ENCODE data around the gene TRIM63. TPM values are rescaled to one million over a fixed set of nuclear protein-coding genes. Genes with fewer than 3 reads are reported as not detected.

The TRIM63 gene
- polyA plus RNA-seq, 1 of the 3 experiments (the other 2 are of a cell fraction), result not detected

- H3K4me2 ChIP-seq, result no peak overlapping the region
- no peaks in the 10 kb centered on the region for H4K20me1 ChIP-seq (ENCODE audit: insufficient read depth)
- no peaks in the 10 kb centered on the region for H3K36me3 ChIP-seq (replicated peaks in 1 of 2; ENCODE audit: control insufficient read depth in 1 of 2, insufficient read depth in 2 of 2, low read length in 1 of 2)
- TF ChIP-seq GABPA (IDR thresholded peaks at IDR 0.05; ENCODE audit: low read depth), result no peak
- no peak for TF ChIP-seq POLR2AphosphoS5 (IDR thresholded peaks at IDR 0.05; ENCODE audit: low read depth, low read length)
- TF ChIP-seq MEF2A (IDR thresholded peaks at IDR 0.05; ENCODE audit: borderline replicate concordance, low read depth), result no peak
- TF ChIP-seq CHD2 (IDR thresholded peaks at IDR 0.05; ENCODE audit: low read length, partially characterized antibody), result no peak
- TF ChIP-seq GATA2 (CRISPR knock-in tag; IDR thresholded peaks at IDR 0.05), result no peak
- TF ChIP-seq PBX3 (IDR thresholded peaks at IDR 0.05), result no peak
- TF ChIP-seq RAD21 (IDR thresholded peaks at IDR 0.05; ENCODE audit: low read length), result no peak
- no peaks in the 10 kb centered on the region for H3K79me2 ChIP-seq (ENCODE audit: insufficient read depth)
- WGBS (ENCODE audit: low lambda C conversion rate), result 88% methylated on average over 8 of the region's 8 CpGs
- H3K9me2 ChIP-seq, result no peaks in the 10 kb centered on the region
- H3K27ac ChIP-seq (ENCODE audit: low read depth in 2 of 2, low read length in 1 of 2), result no peak overlapping the region
- peak overlapping the region; percentile 56; the same call in 1 of the 2 replicates for H2AFZ ChIP-seq (ENCODE audit: low read depth)
- ChIA-PET POLR2A (no interaction called here), CTCF (interaction anchor here (0.9 to 3.0 kb wide), 4 partner anchors 10 to 22 kb away, joined by 3 to 12 read pairs (median 6); partner anchors contain the start of gene PAFAH2)
- H3K9me3 ChIP-seq, result no peaks in the 10 kb centered on the region
- H3K9ac ChIP-seq, result no peak overlapping the region
- no peaks in the 10 kb centered on the region for H3F3A ChIP-seq (replicated peaks; ENCODE audit: insufficient read depth)
- H3K4me1 ChIP-seq (ENCODE audit: control insufficient read depth in 1 of 2, insufficient read depth in 2 of 2, low read depth in 1 of 2, low read length in 1 of 2), result peaks cover 8 to 49% of the 10 kb centered on the region in 2 experiments; a peak in 2 of 4 replicates
- no peaks in the 10 kb centered on the region for H3K27me3 ChIP-seq (ENCODE audit: insufficient read depth)
- no peak overlapping the region for H3K4me3 ChIP-seq (ENCODE audit: low read depth in 2 of 2, low read length in 1 of 2)
- DNase-seq, result no peak
Measured at GRCh38 chr1:26019641-26020315, 47.7 kb downstream of the TRIM63 start.

GRCh38 chr1:26017606-26018005, 49.8 kb downstream of the TRIM63 start:
- Histone ChIP-seq H4K20me1 (ENCODE audit: insufficient read depth) (no peaks in the 10 kb centered on the region), H3K27me3 (ENCODE audit: insufficient read depth) (no peaks in the 10 kb centered on the region), H3K36me3 (replicated peaks in 1 of 2; ENCODE audit: control insufficient read depth in 1 of 2, insufficient read depth in 2 of 2, low read length in 1 of 2) (no peaks in the 10 kb centered on the region), H3K9me2 (no peaks in the 10 kb centered on the region), H3K27ac (ENCODE audit: low read depth in 2 of 2, low read length in 1 of 2) (no peak overlapping the region), H3K9me3 (no peaks in the 10 kb centered on the region), H3K9ac (no peak overlapping the region), H3K79me2 (ENCODE audit: insufficient read depth) (no peaks in the 10 kb centered on the region), H2AFZ (ENCODE audit: low read depth) (no peak overlapping the region), H3F3A (replicated peaks; ENCODE audit: insufficient read depth) (no peaks in the 10 kb centered on the region), H3K4me1 (ENCODE audit: control insufficient read depth in 1 of 2, insufficient read depth in 2 of 2, low read depth in 1 of 2, low read length in 1 of 2) (peaks cover 8 to 41% of the 10 kb centered on the region in 2 experiments; a peak in 2 of 4 replicates), H3K4me2 (no peak overlapping the region), H3K4me3 (ENCODE audit: low read depth in 2 of 2, low read length in 1 of 2) (no peak overlapping the region)
- DNase-seq, result no peak
- TF ChIP-seq REST (IDR thresholded peaks at IDR 0.05; ENCODE audit: low read depth, low read length), result no peak
- TF ChIP-seq RCOR1 (IDR thresholded peaks at IDR 0.05; ENCODE audit: low read length), result no peak
- TF ChIP-seq MAX (IDR thresholded peaks at IDR 0.05; ENCODE audit: low read depth), result no peak
- no peak for TF ChIP-seq IRF3 (IDR thresholded peaks at IDR 0.05; ENCODE audit: low read depth, low read length)
- TF ChIP-seq GABPA (IDR thresholded peaks at IDR 0.05; ENCODE audit: low read depth), result no peak
- no peak for TF ChIP-seq FOXJ3 (CRISPR knock-in tag; IDR thresholded peaks at IDR 0.05)
- no peak for TF ChIP-seq GATA2 (CRISPR knock-in tag; IDR thresholded peaks at IDR 0.05)
- TF ChIP-seq EZH2phosphoT487 (IDR thresholded peaks at IDR 0.05; ENCODE audit: borderline replicate concordance, low read depth), result no peak
- CTCF ChIA-PET, result interaction anchor here (2.0 to 2.2 kb wide), 2 partner anchors 13 to 122 kb away, joined by 7 to 10 read pairs; no protein-coding TSS in a partner anchor
- 67% methylated on average over 5 of the region's 6 CpGs for WGBS (ENCODE audit: low lambda C conversion rate)
- POLR2A ChIA-PET, result no interaction called here

Measured in SK-N-SH (cell line).